GM23338 (cell line): ENCODE measurements around the gene GSS. TPM values are rescaled to one million over a fixed set of nuclear protein-coding genes. Genes with fewer than 3 reads are reported as not detected.

ENCODE experiments used
- ATAC-seq: fragments of 200-7000 bp; cut with Tn5 transposase; 3 replicates; pipeline ENCODE4 v1.9.1; 2020
- DNase-seq: peaks from one replicate; pipeline ENCODE4 v3.0.0-alpha.2; 2015; ENCODE audit warnings: low spot score
- H2AFZ ChIP-seq: fragments of 200-600 bp; sonication (generic); 2 replicates; pipeline ENCODE4 v1.8.0; 2016; ENCODE audit warnings: antibody characterized with exemption, mild to moderate bottlenecking, moderate library complexity
- H3F3A ChIP-seq: fragments of 200-600 bp; sonication (generic); replicated peaks from 2 replicates; pipeline ENCODE4 v1.8.0; 2017; ENCODE audit warnings: antibody characterized with exemption, mixed run types, low read depth
- H3K27ac ChIP-seq: fragments of 200-600 bp; sonication (generic); 2 replicates; pipeline ENCODE4 v1.6.1; 2016; ENCODE audit warnings: low read depth
- H3K27me3 ChIP-seq: fragments of 200-600 bp; sonication (generic); 2 replicates; pipeline ENCODE4 v1.8.0; 2016; ENCODE audit warnings: mild to moderate bottlenecking, mixed run types, moderate library complexity; ENCODE audit not compliant: insufficient read depth
- H3K36me3 ChIP-seq: fragments of 200-600 bp; sonication (generic); 2 replicates; pipeline ENCODE4 v1.8.0; 2016; ENCODE audit warnings: mild to moderate bottlenecking; ENCODE audit not compliant: insufficient read depth
- H3K4me1 ChIP-seq: fragments of 200-600 bp; sonication (generic); 2 replicates; pipeline ENCODE4 v1.8.0; 2016; ENCODE audit warnings: mild to moderate bottlenecking, moderate library complexity; ENCODE audit not compliant: insufficient read depth
- H3K4me2 ChIP-seq: fragments of 200-600 bp; sonication (generic); 2 replicates; pipeline ENCODE4 v1.7.1; 2017; ENCODE audit warnings: mixed run types
- H3K4me3 ChIP-seq: fragments of 200-600 bp; sonication (generic); 2 replicates; pipeline ENCODE4 v1.6.1; 2016; ENCODE audit warnings: mixed run types
- H3K79me2 ChIP-seq: fragments of 200-600 bp; sonication (generic); replicated peaks from 2 replicates; pipeline ENCODE4 v1.8.0; 2017; ENCODE audit warnings: mild to moderate bottlenecking; ENCODE audit not compliant: insufficient read depth
- H3K9me2 ChIP-seq: fragments of 200-600 bp; sonication (generic); 2 replicates; pipeline ENCODE4 v1.8.0; 2017; ENCODE audit not compliant: insufficient read depth
- H4K20me1 ChIP-seq: fragments of 200-600 bp; sonication (generic); replicated peaks from 2 replicates; pipeline ENCODE4 v1.8.0; 2017; ENCODE audit warnings: mild to moderate bottlenecking; ENCODE audit not compliant: insufficient read depth
- H3K27ac Mint-ChIP-seq: 2 replicates; pipeline ENCODE4 v1.8.0; 2020; ENCODE audit warnings: inconsistent platforms, mild to moderate bottlenecking, moderate library complexity, mixed read lengths
- H3K27me3 Mint-ChIP-seq: 3 replicates; pipeline ENCODE4 v1.8.0; 2022; ENCODE audit warnings: low read depth, mild to moderate bottlenecking, moderate library complexity, mixed read lengths, inconsistent platforms; ENCODE audit not compliant: insufficient read depth, poor library complexity
- H3K36me3 Mint-ChIP-seq: 3 replicates; pipeline ENCODE4 v1.8.0; 2021; ENCODE audit warnings: low read depth, mild to moderate bottlenecking, inconsistent platforms, moderate library complexity, mixed read lengths
- H3K4me1 Mint-ChIP-seq: 3 replicates; pipeline ENCODE4 v1.8.0; 2020; ENCODE audit warnings: mild to moderate bottlenecking, inconsistent platforms, mixed read lengths
- H3K4me3 Mint-ChIP-seq: 3 replicates; pipeline ENCODE4 v1.8.0; 2021; ENCODE audit warnings: moderate library complexity, mild to moderate bottlenecking, inconsistent platforms, mixed read lengths
- H3K9me3 Mint-ChIP-seq: 3 replicates; pipeline ENCODE4 v1.8.0; 2020; ENCODE audit warnings: moderate library complexity, mild to moderate bottlenecking, inconsistent platforms, mixed read lengths
- CREB1 ChIP-seq: fragments of 250-450 bp; sonication (Bioruptor Pico); IDR thresholded peaks from 2 replicates; pipeline ENCODE4 v1.5.0; 2020; ENCODE audit warnings: low read depth, mild to moderate bottlenecking, moderate library complexity
- ETS1 ChIP-seq: IDR thresholded peaks from 2 replicates; pipeline ENCODE4 v1.6.1; 2016; ENCODE audit warnings: antibody characterized with exemption
- EZH2 ChIP-seq: fragments of 200-600 bp; sonication (generic); IDR thresholded peaks from one replicate; pipeline ENCODE4 v1.8.0; 2017; ENCODE audit warnings: antibody characterized with exemption, mild to moderate bottlenecking, low read depth; ENCODE audit not compliant: unreplicated experiment
- NANOG ChIP-seq: IDR thresholded peaks from 2 replicates; pipeline ENCODE4 v1.6.1; 2016; ENCODE audit warnings: antibody characterized with exemption, borderline replicate concordance
- REST ChIP-seq: IDR thresholded peaks from one replicate; pipeline ENCODE4 v1.6.1; 2018; ENCODE audit warnings: antibody characterized with exemption; ENCODE audit not compliant: unreplicated experiment
- ZNF114 ChIP-seq: fragments of 250-450 bp; sonication (Bioruptor Pico); IDR thresholded peaks from 2 replicates; pipeline ENCODE4 v1.5.0; 2020; ENCODE audit warnings: mild to moderate bottlenecking, moderate library complexity
- polyA plus RNA-seq: library from polyadenylated mRNA; unstranded; fragments of >200 nt; fragmentation: Nextera tagmentation; extraction: Ambion mirVana; gene quantifications from 2 replicates; pipeline ENCODE4 v1.2.1, GENCODE V29; 2016
- total RNA-seq: library from RNA; depleted of rRNA; stranded (reverse); fragments of >200 nt; shearing (Covaris generic); gene quantifications from 2 replicates; pipeline ENCODE4 v1.2.3, GENCODE V29; 2014

GSS gene
- total and polyA plus RNA-seq, 2 experiments from 2014 or later: 34.0 to 63.3 TPM

- peaks cover 69% of the 10 kb centered on the region for H3K36me3 Mint-ChIP-seq
Observed at GRCh38 chr20:35004749-35005462, 49.3 kb upstream of the GSS start.

More at GRCh38 chr20:35004749-35005462, 49.3 kb upstream of the GSS start:
- no peak overlapping the region for H3K4me3 Mint-ChIP-seq
- H3K4me2 ChIP-seq: no peak overlapping the region
- H3K27ac Mint-ChIP-seq: no peak overlapping the region
- H3K9me3 Mint-ChIP-seq: no peaks in the 10 kb centered on the region
- no peak for DNase-seq
- peaks cover 2% of the 10 kb centered on the region; the same call in 1 of the 2 replicates for H4K20me1 ChIP-seq
- no peaks in the 10 kb centered on the region for H3K27me3 ChIP-seq
- no peaks in the 10 kb centered on the region for H3K9me2 ChIP-seq
- no peaks in the 10 kb centered on the region for H3K4me1 ChIP-seq
- no peak overlapping the region for H3K4me3 ChIP-seq
- H3K27ac ChIP-seq: 0 out of 2 replicates have a peak overlapping the region, but pooled peaks have one; percentile 39
- no peaks in the 10 kb centered on the region for H3F3A ChIP-seq
- TF ChIP-seq EZH2: no peak
- no peak for TF ChIP-seq NANOG
- no peak for TF ChIP-seq ZNF114
- no peak for TF ChIP-seq ETS1
- no peak for TF ChIP-seq REST
- TF ChIP-seq CREB1 (CRISPR knock-in tag): no peak
- no peak for ATAC-seq
- peaks cover 18% of the 10 kb centered on the region for H3K27me3 Mint-ChIP-seq
- H3K36me3 ChIP-seq: peaks cover 18% of the 10 kb centered on the region
- H2AFZ ChIP-seq: no peak overlapping the region
- H3K79me2 ChIP-seq: no peaks in the 10 kb centered on the region
- H3K4me1 Mint-ChIP-seq: peaks cover 2% of the 10 kb centered on the region; the same call in 2 of the 3 replicates
